SK-N-SH (cell line): ENCODE results near the gene CDH3.

Experiments
- JUND ChIP-seq: IDR thresholded peaks from 2 replicates; pipeline ENCODE4 v1.4.0; 2012
- MEF2A ChIP-seq: IDR thresholded peaks from 2 replicates; pipeline ENCODE4 v1.4.0; 2012; ENCODE audit warnings: low read depth, borderline replicate concordance
- NRF1 ChIP-seq: IDR thresholded peaks from 2 replicates; pipeline ENCODE4 v1.6.1; 2012; ENCODE audit warnings: low read depth, mild to moderate bottlenecking, low read length
- POLR2AphosphoS5 ChIP-seq: IDR thresholded peaks from 2 replicates; pipeline ENCODE4 v1.6.1; 2012; ENCODE audit warnings: low read depth, low read length
- RAD21 ChIP-seq: IDR thresholded peaks from 2 replicates; pipeline ENCODE4 v1.6.1; 2012; ENCODE audit warnings: mild to moderate bottlenecking, low read length
- TCF12 ChIP-seq: IDR thresholded peaks from 2 replicates; pipeline ENCODE4 v1.4.0; 2012
- TF ChIP-seq, protein P1 (sequence below): fragments of 200-600 bp; sonication (generic); IDR thresholded peaks from 2 replicates; pipeline ENCODE4 v1.6.1; 2017; ENCODE audit warnings: antibody characterized with exemption, mild to moderate bottlenecking, moderate library complexity
- TF ChIP-seq, protein P2 (sequence below): IDR thresholded peaks from 2 replicates; pipeline ENCODE4 v1.6.1; 2012; ENCODE audit warnings: mild to moderate bottlenecking, low read depth, low read length, moderate library complexity
- TF ChIP-seq, protein P3 (sequence below): fragments of 150-350 bp; IDR thresholded peaks from 2 replicates; pipeline ENCODE4 v1.6.1; 2017; ENCODE audit warnings: antibody characterized with exemption, low read length, low read depth, borderline replicate concordance

DNA sequence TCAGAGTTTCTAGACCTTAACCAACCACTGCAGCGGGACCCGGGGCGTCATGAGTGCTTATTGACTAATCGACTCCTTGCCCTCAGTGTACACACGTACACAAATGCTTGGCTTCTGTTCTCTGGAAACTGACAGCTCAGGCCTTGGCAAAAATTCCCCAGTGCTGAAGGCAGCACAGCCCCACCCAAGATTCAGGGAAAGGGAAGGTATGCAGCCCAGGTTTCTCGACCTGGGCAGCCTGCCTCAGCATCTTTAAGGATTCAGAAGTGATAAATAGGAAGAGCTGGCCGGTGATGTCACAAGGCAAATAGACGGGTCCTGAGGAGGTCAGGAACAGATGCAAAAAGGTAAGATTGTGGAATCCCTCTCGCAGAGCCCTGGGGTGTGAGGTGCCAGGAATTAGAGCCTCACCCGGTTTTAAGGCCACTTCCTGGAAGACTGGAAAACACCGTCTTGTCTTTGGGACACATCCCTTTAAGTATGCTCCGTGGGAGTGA is 9.0 kb upstream of the CDH3 start:
- TF ChIP-seq, protein P1, sequence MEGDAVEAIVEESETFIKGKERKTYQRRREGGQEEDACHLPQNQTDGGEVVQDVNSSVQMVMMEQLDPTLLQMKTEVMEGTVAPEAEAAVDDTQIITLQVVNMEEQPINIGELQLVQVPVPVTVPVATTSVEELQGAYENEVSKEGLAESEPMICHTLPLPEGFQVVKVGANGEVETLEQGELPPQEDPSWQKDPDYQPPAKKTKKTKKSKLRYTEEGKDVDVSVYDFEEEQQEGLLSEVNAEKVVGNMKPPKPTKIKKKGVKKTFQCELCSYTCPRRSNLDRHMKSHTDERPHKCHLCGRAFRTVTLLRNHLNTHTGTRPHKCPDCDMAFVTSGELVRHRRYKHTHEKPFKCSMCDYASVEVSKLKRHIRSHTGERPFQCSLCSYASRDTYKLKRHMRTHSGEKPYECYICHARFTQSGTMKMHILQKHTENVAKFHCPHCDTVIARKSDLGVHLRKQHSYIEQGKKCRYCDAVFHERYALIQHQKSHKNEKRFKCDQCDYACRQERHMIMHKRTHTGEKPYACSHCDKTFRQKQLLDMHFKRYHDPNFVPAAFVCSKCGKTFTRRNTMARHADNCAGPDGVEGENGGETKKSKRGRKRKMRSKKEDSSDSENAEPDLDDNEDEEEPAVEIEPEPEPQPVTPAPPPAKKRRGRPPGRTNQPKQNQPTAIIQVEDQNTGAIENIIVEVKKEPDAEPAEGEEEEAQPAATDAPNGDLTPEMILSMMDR, result no peak
- no peak for TF ChIP-seq MEF2A
- TF ChIP-seq POLR2AphosphoS5, result no peak
- TF ChIP-seq NRF1, result no peak
- no peak for TF ChIP-seq RAD21
- TF ChIP-seq, protein P2, sequence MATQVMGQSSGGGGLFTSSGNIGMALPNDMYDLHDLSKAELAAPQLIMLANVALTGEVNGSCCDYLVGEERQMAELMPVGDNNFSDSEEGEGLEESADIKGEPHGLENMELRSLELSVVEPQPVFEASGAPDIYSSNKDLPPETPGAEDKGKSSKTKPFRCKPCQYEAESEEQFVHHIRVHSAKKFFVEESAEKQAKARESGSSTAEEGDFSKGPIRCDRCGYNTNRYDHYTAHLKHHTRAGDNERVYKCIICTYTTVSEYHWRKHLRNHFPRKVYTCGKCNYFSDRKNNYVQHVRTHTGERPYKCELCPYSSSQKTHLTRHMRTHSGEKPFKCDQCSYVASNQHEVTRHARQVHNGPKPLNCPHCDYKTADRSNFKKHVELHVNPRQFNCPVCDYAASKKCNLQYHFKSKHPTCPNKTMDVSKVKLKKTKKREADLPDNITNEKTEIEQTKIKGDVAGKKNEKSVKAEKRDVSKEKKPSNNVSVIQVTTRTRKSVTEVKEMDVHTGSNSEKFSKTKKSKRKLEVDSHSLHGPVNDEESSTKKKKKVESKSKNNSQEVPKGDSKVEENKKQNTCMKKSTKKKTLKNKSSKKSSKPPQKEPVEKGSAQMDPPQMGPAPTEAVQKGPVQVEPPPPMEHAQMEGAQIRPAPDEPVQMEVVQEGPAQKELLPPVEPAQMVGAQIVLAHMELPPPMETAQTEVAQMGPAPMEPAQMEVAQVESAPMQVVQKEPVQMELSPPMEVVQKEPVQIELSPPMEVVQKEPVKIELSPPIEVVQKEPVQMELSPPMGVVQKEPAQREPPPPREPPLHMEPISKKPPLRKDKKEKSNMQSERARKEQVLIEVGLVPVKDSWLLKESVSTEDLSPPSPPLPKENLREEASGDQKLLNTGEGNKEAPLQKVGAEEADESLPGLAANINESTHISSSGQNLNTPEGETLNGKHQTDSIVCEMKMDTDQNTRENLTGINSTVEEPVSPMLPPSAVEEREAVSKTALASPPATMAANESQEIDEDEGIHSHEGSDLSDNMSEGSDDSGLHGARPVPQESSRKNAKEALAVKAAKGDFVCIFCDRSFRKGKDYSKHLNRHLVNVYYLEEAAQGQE, result no peak
- no peak for TF ChIP-seq JUND
- TF ChIP-seq TCF12, result no peak
- TF ChIP-seq, protein P3, sequence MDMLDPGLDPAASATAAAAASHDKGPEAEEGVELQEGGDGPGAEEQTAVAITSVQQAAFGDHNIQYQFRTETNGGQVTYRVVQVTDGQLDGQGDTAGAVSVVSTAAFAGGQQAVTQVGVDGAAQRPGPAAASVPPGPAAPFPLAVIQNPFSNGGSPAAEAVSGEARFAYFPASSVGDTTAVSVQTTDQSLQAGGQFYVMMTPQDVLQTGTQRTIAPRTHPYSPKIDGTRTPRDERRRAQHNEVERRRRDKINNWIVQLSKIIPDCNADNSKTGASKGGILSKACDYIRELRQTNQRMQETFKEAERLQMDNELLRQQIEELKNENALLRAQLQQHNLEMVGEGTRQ, result no peak
